HG03139 (cell line): ENCODE results near the gene EID3.
"Not testable (repeated sequence)": the region's sequence is repeated elsewhere in the genome, so short reads cannot be mapped to it uniquely, and the experiment has no call there.

Source experiments
- ATAC-seq: cut with Tn5 transposase; IDR thresholded peaks from one replicate; pipeline ENCODE4 v1.9.1; 2021; ENCODE audit not compliant: unreplicated experiment

Gene EID3

DNA sequence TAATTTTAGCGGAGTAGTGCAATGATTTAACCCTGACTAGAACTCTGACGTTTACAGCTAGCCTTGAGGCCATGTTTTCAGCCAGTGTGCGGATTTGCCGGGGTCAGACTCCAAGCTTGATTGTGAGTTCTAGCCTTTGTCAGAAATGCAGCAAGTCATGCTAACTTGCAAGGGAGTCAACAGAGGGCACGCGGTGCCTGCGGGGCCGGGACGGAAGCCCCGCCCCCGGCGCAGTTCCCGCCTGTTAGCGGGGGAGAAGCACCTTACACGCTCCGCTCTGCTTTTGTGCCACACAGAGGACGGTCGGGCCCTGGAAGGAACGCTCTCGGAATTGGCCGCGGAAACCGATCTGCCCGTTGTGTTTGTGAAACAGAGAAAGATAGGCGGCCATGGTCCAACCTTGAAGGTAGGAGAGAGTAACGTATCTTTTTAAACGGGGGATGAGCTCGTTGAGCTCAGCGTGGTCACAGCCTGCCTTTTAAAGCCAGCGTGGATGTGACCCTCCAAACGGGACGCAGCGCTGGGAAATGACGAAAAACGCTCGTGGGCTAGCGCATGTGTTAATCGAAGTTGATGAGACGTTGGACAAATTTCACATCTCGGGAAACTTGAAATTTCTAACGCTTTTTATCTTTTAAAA lies 14.8 kb upstream of the EID3 start:
- peak; percentile 43 for ATAC-seq

GRCh38 chr12:104290320-104290719 lies 13.2 kb upstream of the EID3 start:
- no peak for ATAC-seq

GRCh38 chr12:104290855-104291254 lies 12.7 kb upstream of the EID3 start:
- no peak for ATAC-seq

DNA sequence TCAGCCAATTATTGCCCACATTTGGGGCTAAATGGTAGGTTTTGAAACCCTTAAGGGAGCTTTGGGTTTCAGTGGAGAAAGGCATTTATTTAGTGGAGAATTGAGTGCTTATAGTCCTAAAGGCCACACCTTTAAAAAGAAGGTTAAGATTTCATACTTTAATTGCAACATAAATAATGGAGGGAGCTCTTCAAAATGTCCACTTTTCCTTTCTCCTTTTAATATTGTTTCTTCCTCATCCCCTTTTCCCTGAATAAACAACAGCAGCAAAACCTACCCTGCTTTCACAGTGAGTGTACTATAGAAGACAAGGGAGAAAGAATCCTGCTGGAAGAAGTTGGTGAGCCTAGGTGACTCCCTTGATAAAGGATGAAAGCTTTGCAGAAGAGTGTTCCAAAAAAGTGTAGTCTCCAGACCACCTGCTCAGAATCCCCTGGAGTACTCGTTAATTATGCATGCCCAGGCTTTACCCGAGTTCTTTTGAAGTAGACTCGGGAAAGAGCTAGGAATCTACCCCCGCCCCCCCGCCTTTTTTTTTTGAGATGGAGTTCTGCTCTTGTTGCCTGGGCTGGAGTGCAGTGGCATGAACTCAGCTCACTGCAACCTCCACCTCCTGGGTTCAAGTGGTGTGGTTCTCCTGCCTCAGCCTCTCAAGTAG lies 11.5 kb upstream of the EID3 start:
- no peak for ATAC-seq

DNA sequence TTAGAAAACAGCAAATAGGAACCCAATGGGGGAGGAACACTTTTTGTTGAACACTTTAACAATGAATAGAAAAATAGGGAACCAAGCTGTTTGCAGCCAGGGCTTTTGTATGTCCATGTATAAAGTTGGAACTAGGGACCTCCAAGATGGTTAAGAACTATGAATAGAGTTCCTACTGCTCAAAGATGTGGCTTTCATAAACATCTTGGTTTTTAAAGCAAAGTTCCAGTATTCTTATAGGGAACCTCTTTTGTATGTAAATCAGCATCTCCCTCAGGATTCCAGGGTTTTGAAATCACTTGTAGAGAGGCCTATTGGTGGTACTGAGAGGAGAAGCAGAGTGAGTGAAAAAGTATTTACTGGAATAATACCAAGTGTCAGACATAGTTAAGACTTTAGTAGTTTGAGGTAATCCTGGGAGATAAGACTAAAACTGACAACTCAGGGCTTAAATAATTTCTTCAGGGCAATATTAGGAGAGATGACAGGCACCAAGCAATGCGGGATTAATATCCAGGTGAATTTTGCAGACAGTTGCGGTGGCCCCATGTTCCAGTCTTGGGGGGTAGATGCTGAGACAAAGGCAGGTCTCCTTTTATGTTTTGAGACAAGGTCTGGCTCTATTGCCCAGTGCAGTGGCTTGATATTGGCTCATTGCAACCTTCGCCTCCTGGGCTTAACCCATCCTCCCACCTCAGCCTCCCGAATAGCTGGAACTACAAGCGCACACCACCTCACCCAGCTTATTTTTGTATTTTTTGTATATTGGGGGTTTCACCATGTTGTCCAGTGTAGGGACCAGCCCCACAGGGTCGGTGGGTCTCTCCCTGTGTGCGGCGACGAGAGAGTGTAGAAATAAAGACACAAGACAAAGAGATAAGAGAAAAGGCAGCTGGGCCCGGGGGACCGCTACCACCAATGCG lies 10.4 kb upstream of the EID3 start:
- no peak for ATAC-seq

- not testable (repeated sequence) for ATAC-seq
These were observed 9.2 kb upstream of the EID3 start for GRCh38 chr12:104294158-104294859.

- no peak for ATAC-seq
These were observed 8.4 kb upstream of the EID3 start for GRCh38 chr12:104294927-104295668.

DNA sequence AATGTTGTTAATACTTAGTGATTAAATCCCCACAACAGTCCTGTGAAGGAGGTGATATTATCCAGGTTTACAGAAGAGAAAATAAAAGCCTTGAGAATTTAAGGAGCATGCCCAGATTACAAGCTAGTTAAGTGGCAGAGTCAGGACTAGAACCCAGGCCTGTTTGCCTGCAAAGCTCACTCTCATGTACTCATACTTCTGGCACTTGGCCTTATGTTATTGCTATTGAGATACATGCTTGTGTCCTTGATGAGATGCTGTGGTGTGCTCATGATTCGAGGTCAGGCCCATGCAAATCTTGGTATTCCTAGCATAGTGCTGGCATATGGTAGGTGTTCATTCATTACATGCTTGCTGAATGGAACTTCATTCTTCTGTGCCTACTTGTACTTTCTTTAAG lies 7.6 kb upstream of the EID3 start:
- no peak for ATAC-seq

GRCh38 chr12:104296718-104297117 lies 6.8 kb upstream of the EID3 start:
- no peak for ATAC-seq

DNA sequence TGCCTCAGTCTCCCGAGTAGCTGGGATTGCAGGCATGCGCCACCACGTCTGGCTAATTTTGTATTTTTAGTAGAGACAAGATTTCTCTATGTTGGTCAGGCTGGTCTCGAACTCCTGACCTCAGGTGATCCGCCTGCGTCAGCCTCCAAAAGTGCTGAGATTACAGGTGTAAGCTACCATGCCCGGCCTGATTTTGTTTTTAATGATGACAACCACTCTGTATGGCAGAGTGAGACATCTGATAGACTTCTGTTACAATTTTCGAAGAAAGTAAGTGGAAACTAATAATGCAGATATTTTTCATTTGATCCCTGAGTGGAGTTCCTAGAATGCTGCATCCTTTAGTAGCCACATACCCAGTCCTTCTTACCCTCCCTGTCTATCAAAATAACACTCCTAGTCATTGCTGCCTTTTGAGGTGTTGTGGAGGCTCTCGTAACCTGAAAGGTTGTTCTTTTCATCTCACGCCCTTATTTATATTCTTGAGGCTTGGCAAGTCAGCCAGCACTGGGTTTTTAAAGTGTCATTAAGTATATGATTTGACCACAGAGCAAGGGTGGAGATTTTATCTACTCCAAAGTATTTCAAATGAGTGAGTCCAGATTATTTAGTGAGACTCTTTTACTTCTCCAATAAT lies 5.9 kb upstream of the EID3 start:
- ATAC-seq, result no peak

GRCh38 chr12:104299842-104300481 lies 3.6 kb upstream of the EID3 start:
- ATAC-seq, result no peak

- no peak for ATAC-seq
These were observed 896 bp downstream of the EID3 start for GRCh38 chr12:104304261-104305009.

DNA sequence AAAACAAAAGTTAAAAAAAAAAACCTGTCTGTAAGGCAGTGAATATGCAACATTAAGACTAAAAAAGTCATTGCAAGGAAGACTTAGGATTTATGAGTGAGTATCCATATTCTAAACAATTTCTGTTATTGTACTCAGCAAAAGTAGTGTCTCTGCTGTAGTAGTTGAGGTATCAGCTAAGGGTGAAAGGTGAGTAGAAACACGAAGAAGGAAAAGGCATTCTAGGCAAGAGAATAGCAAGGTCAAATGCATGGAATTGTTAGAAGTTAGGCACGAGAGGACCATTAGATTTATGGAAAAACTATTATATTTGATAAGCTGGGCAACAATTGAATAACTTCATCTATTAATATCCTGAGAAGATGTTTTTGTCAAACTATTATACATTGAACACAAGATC lies 1.8 kb downstream of the EID3 start:
- no peak for ATAC-seq

DNA sequence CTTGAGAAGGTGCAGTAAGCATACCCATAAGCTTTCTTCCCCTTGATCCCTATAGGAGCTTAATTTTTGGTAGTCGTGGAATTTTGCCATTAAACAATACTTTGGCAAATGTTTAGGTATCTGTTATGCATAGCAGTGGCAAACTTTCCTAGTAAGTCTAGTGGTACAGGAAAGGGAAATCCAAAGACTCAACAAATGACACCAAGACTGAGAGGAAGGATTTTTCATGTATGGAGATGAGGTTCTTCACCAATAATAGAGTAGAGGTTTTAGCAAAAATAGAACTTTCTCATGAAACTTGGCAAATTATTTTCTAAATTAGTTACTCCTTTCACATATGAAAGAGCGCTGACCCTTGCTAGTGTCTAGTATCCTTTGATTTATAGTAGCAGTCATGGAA lies 2.8 kb downstream of the EID3 start:
- ATAC-seq, result no peak

GRCh38 chr12:104306943-104307654 lies 3.6 kb downstream of the EID3 start:
- ATAC-seq, result no peak

DNA sequence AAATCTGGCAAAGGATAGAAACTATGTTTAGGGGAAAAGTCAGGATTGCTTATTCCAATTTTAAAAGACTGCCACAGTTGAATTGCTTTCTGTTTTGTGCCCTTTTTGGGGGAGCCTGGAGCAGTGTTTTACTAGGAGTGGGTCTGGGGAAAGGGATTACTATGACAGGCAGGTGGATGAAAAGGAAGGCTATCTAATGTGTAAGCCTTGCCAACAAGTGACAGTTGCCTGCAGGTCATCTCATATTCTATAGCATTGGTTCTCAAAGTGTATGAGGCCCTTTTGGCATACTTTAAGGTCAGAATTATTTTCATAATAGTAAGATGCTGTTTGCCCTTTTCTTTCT lies 4.1 kb downstream of the EID3 start:
- no peak for ATAC-seq

DNA sequence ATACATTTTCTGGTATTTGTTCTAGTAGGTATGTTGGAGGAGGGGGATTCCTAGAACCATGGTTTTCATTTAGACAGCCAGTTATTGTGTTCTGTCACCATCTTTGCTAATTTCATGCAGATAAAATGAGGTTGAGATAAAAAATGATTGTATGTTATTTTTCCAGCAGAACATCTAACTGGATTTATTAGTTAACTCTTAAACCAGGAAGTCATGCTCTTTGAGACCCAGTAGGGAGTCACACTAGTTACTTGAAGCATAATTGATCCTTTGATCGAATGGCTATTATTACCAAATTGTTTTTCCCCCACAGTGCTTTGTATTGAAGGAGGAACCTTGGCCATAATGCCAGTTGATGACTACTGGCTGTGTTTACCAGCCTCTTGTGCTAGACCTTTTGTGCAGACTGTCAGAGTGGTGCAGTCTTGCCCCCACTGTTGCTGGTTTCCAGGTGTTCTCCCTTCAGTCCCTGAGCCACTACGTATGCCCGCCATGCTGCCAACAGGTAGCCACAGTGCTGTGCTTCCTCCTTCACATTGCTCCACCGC lies 6.0 kb downstream of the EID3 start:
- ATAC-seq, result no peak
